EL (cell line): Measurements from ENCODE around the gene RTL3.

Experiments used
- DNase-seq: peaks from one replicate; pipeline ENCODE4 v3.0.0-alpha.2; 2016

RTL3 gene

GRCh38 chrX:78614264-78614663, 44.9 kb downstream of the RTL3 start:
- no peak for DNase-seq
